Activated T-helper 17 cell treated with anti-CD3 and anti-CD28 coated beads, Interleukin-2, amount 50 U/mL, for 72 hours (primary cell): Measurements from ENCODE around the gene NIPAL4. TPM values are rescaled to one million over a fixed set of nuclear protein-coding genes. Genes with fewer than 3 reads are reported as not detected.
A peak's percentile ranks its signal among the peaks of the same experiment; 100 is the strongest.
"Not testable (repeated sequence)": the region's sequence is repeated elsewhere in the genome, so short reads cannot be mapped to it uniquely, and the experiment has no call there.

ENCODE experiments used
- ATAC-seq: fragments of 150-1000 bp; cut with Tn5 transposase; replicated peaks from 2 replicates; pipeline ENCODE4 v1.10.0; 2021; ENCODE audit warnings: mild to moderate bottlenecking, moderate library complexity
- H3K27ac Mint-ChIP-seq: one replicate; pipeline ENCODE4 v1.8.0; 2022; ENCODE audit warnings: mixed read lengths
- H3K27me3 Mint-ChIP-seq: one replicate; pipeline ENCODE4 v1.8.0; 2022; ENCODE audit warnings: mixed read lengths
- H3K36me3 Mint-ChIP-seq: one replicate; pipeline ENCODE4 v1.8.0; 2022; ENCODE audit warnings: low read depth, mild to moderate bottlenecking, mixed read lengths
- H3K4me1 Mint-ChIP-seq: one replicate; pipeline ENCODE4 v1.8.0; 2022; ENCODE audit warnings: mixed read lengths
- H3K4me3 Mint-ChIP-seq: one replicate; pipeline ENCODE4 v1.8.0; 2022; ENCODE audit warnings: mild to moderate bottlenecking, mixed read lengths
- H3K9me3 Mint-ChIP-seq: one replicate; pipeline ENCODE4 v1.8.0; 2022; ENCODE audit warnings: mixed read lengths
- total RNA-seq, 2 donors: library from RNA; stranded (reverse); gene quantifications; one replicate each; pipeline ENCODE4 v1.2.3, GENCODE V29; 2022

The NIPAL4 gene
- total RNA-seq, 2 donors from 2014 or later = 0.65 to 0.90 TPM

GRCh38 chr5:157473383-157474320 lies 13.6 kb downstream of the NIPAL4 start:
- no peaks in the 10 kb centered on the region for H3K27me3 Mint-ChIP-seq
- H3K9me3 Mint-ChIP-seq = no peaks in the 10 kb centered on the region
- H3K4me1 Mint-ChIP-seq = peaks cover 9% of the 10 kb centered on the region
- peak overlapping the region; percentile 44 for H3K27ac Mint-ChIP-seq
- H3K4me3 Mint-ChIP-seq = no peak overlapping the region
- peaks cover 67% of the 10 kb centered on the region for H3K36me3 Mint-ChIP-seq
- ATAC-seq = no peak

GRCh38 chr5:157475432-157475831 lies 15.4 kb downstream of the NIPAL4 start:
- Mint-ChIP-seq H3K27ac (peak overlapping the region; percentile 16), H3K4me1 (peaks cover 18% of the 10 kb centered on the region), H3K36me3 (peaks cover 81% of the 10 kb centered on the region), H3K27me3 (no peaks in the 10 kb centered on the region), H3K4me3 (no peak overlapping the region), H3K9me3 (no peaks in the 10 kb centered on the region)
- no peak for ATAC-seq

- no peak overlapping the region for H3K4me3 Mint-ChIP-seq
- peak overlapping the region; percentile 12 for H3K27ac Mint-ChIP-seq
- H3K9me3 Mint-ChIP-seq = no peaks in the 10 kb centered on the region
- peak; percentile 68 for ATAC-seq
- peaks cover 95% of the 10 kb centered on the region for H3K36me3 Mint-ChIP-seq
- peaks cover 18% of the 10 kb centered on the region for H3K4me1 Mint-ChIP-seq
- no peaks in the 10 kb centered on the region for H3K27me3 Mint-ChIP-seq
Measured at GRCh38 chr5:157476702-157477408, 16.8 kb downstream of the NIPAL4 start.

GRCh38 chr5:157477814-157478494 lies 17.9 kb downstream of the NIPAL4 start:
- peaks cover 23% of the 10 kb centered on the region for H3K4me1 Mint-ChIP-seq
- H3K4me3 Mint-ChIP-seq = no peak overlapping the region
- no peaks in the 10 kb centered on the region for H3K27me3 Mint-ChIP-seq
- H3K9me3 Mint-ChIP-seq = no peaks in the 10 kb centered on the region
- peak overlapping the region; percentile 80 for H3K27ac Mint-ChIP-seq
- no peak for ATAC-seq
- H3K36me3 Mint-ChIP-seq = peaks cover 95% of the 10 kb centered on the region

- peaks cover 95% of the 10 kb centered on the region for H3K36me3 Mint-ChIP-seq
- no peaks in the 10 kb centered on the region for H3K27me3 Mint-ChIP-seq
- no peak for ATAC-seq
- H3K4me3 Mint-ChIP-seq = no peak overlapping the region
- H3K4me1 Mint-ChIP-seq = peaks cover 23% of the 10 kb centered on the region
- H3K27ac Mint-ChIP-seq = peak overlapping the region; percentile 80
- no peaks in the 10 kb centered on the region for H3K9me3 Mint-ChIP-seq
Measured at GRCh38 chr5:157478726-157479125, 18.7 kb downstream of the NIPAL4 start.

GRCh38 chr5:157479166-157479565 lies 19.2 kb downstream of the NIPAL4 start:
- H3K4me1 Mint-ChIP-seq = peaks cover 23% of the 10 kb centered on the region
- no peaks in the 10 kb centered on the region for H3K27me3 Mint-ChIP-seq
- no peak overlapping the region for H3K4me3 Mint-ChIP-seq
- peak overlapping the region; percentile 80 for H3K27ac Mint-ChIP-seq
- ATAC-seq = no peak
- H3K36me3 Mint-ChIP-seq = peaks cover 95% of the 10 kb centered on the region
- no peaks in the 10 kb centered on the region for H3K9me3 Mint-ChIP-seq

- Mint-ChIP-seq H3K9me3 (no peaks in the 10 kb centered on the region), H3K27ac (peak overlapping the region; percentile 80), H3K4me1 (peaks cover 23% of the 10 kb centered on the region), H3K4me3 (no peak overlapping the region), H3K27me3 (no peaks in the 10 kb centered on the region), H3K36me3 (peaks cover 96% of the 10 kb centered on the region)
- ATAC-seq = no peak
Measured at GRCh38 chr5:157479612-157480510, 19.8 kb downstream of the NIPAL4 start.

GRCh38 chr5:157481265-157481664 lies 21.3 kb downstream of the NIPAL4 start:
- Mint-ChIP-seq H3K9me3 (no peaks in the 10 kb centered on the region), H3K36me3 (peaks cover 99% of the 10 kb centered on the region), H3K27me3 (no peaks in the 10 kb centered on the region), H3K27ac (peak overlapping the region; percentile 61), H3K4me3 (no peak overlapping the region), H3K4me1 (peaks cover 19% of the 10 kb centered on the region)
- no peak for ATAC-seq

- H3K4me1 Mint-ChIP-seq = peaks cover 19% of the 10 kb centered on the region
- peak overlapping the region; percentile 61 for H3K27ac Mint-ChIP-seq
- no peak for ATAC-seq
- no peaks in the 10 kb centered on the region for H3K27me3 Mint-ChIP-seq
- peaks cover 100% of the 10 kb centered on the region for H3K36me3 Mint-ChIP-seq
- H3K9me3 Mint-ChIP-seq = no peaks in the 10 kb centered on the region
- H3K4me3 Mint-ChIP-seq = no peak overlapping the region
Measured at GRCh38 chr5:157481666-157482065, 21.7 kb downstream of the NIPAL4 start.

GRCh38 chr5:157482702-157483101 lies 22.7 kb downstream of the NIPAL4 start:
- H3K27ac Mint-ChIP-seq, ATAC-seq, H3K9me3 Mint-ChIP-seq, H3K27me3 Mint-ChIP-seq, H3K4me3 Mint-ChIP-seq: not testable (repeated sequence)
- H3K36me3 Mint-ChIP-seq = peaks cover 100% of the 10 kb centered on the region
- H3K4me1 Mint-ChIP-seq = peaks cover 17% of the 10 kb centered on the region

GRCh38 chr5:157484768-157485167 lies 24.8 kb downstream of the NIPAL4 start:
- H3K36me3 Mint-ChIP-seq = peaks cover 100% of the 10 kb centered on the region
- no peaks in the 10 kb centered on the region for H3K9me3 Mint-ChIP-seq
- H3K4me3 Mint-ChIP-seq = no peak overlapping the region
- ATAC-seq = no peak
- peaks cover 12% of the 10 kb centered on the region for H3K4me1 Mint-ChIP-seq
- no peak overlapping the region for H3K27ac Mint-ChIP-seq
- no peaks in the 10 kb centered on the region for H3K27me3 Mint-ChIP-seq

- Mint-ChIP-seq H3K4me1 (peaks cover 10% of the 10 kb centered on the region), H3K27ac (peak overlapping the region; percentile 65), H3K4me3 (no peak overlapping the region), H3K36me3 (peaks cover 100% of the 10 kb centered on the region), H3K27me3 (no peaks in the 10 kb centered on the region), H3K9me3 (no peaks in the 10 kb centered on the region)
- ATAC-seq = no peak
Measured at GRCh38 chr5:157485340-157485739, 25.3 kb downstream of the NIPAL4 start.

GRCh38 chr5:157485811-157486210 lies 25.8 kb downstream of the NIPAL4 start:
- peak overlapping the region; percentile 65 for H3K27ac Mint-ChIP-seq
- ATAC-seq = no peak
- H3K4me3 Mint-ChIP-seq = no peak overlapping the region
- peaks cover 10% of the 10 kb centered on the region for H3K4me1 Mint-ChIP-seq
- H3K27me3 Mint-ChIP-seq = no peaks in the 10 kb centered on the region
- H3K36me3 Mint-ChIP-seq = peaks cover 100% of the 10 kb centered on the region
- H3K9me3 Mint-ChIP-seq = no peaks in the 10 kb centered on the region
